Esophagus muscularis mucosa (tissue), 4 donors: ENCODE measurements around the gene PADI2. TPM values are rescaled to one million over a fixed set of nuclear protein-coding genes. Genes with fewer than 3 reads are reported as not detected.

Experiments used
- DNase-seq: peaks from one replicate; pipeline ENCODE4 v3.0.0-alpha.2; 2017; ENCODE audit errors: extremely low spot score
- H3K27ac ChIP-seq, 4 donors: fragments of 200-600 bp; sonication (generic); replicated peaks in 1 of 4; 1 replicate in 3 of 4; 2 replicates in 1 of 4; pipeline ENCODE4 v1.5.1; 2016 to 2019; ENCODE audit warnings: mild to moderate bottlenecking in 1 of 4
- H3K27me3 ChIP-seq, 4 donors: fragments of 200-600 bp; sonication (generic); one replicate each; pipeline versions ENCODE4 v1.5.1 to v1.6.0; 2016 to 2019
- H3K36me3 ChIP-seq, 4 donors: fragments of 200-600 bp; sonication (generic); one replicate each; pipeline ENCODE4 v1.5.1; 2016 to 2019
- H3K4me1 ChIP-seq, 4 donors: fragments of 200-600 bp; sonication (generic); one replicate each; pipeline ENCODE4 v1.5.1; 2016 to 2019
- H3K4me3 ChIP-seq, 4 donors: fragments of 200-600 bp; sonication (generic); 1 replicate in 2 of 4; 2 replicates in 2 of 4; pipeline ENCODE4 v1.5.1; 2016 to 2019; ENCODE audit warnings: mild to moderate bottlenecking in 4 of 4, moderate library complexity in 1 of 4
- H3K9me3 ChIP-seq, 4 donors: fragments of 200-600 bp; sonication (generic); 1 replicate in 3 of 4; 2 replicates in 1 of 4; pipeline ENCODE4 v1.5.1; 2016 to 2019
- EP300 ChIP-seq: sonication (generic); formaldehyde crosslinking; IDR thresholded peaks from one replicate; pipeline ENCODE4 v1.6.1; 2017; ENCODE audit warnings: antibody characterized with exemption
- POLR2A ChIP-seq: fragments of 450-650 bp; IDR thresholded peaks from one replicate; pipeline ENCODE4 v1.6.1; 2017; ENCODE audit warnings: antibody characterized with exemption, moderate library complexity, mild to moderate bottlenecking, low read depth
- POLR2AphosphoS5 ChIP-seq, 2 donors: sonication (generic); formaldehyde crosslinking; IDR thresholded peaks; one replicate each; pipeline ENCODE4 v1.6.1; 2017; ENCODE audit warnings: antibody characterized with exemption in 2 of 2
- WGBS: methylation state at CpG from one replicate; pipeline ENCODE4 v1.1.5; 2018; 5-methylcytosine and 5-hydroxymethylcytosine counted together
- intact Hi-C: fragments of 100-400 bp; cut with DNase I; formaldehyde crosslinking; loops from one replicate; pipeline ENCODE4 v1.15.1; 2023
- total RNA-seq, 4 donors: library from RNA; depleted of rRNA; stranded (reverse); fragments of >200 nt; gene quantifications; one replicate each; pipeline versions ENCODE4 v1.1.0 to v1.2.1, GENCODE V29; 2016
- TF ChIP-seq, protein P1 (sequence below), 3 experiments: fragments of 200-600 bp in 2 of 3; fragments of 450-650 bp in 1 of 3; sonication (generic) in 2 of 3; IDR thresholded peaks; one replicate each; pipeline ENCODE4 v1.5.1; 2017 to 2019; ENCODE audit warnings: antibody characterized with exemption in 3 of 3, mild to moderate bottlenecking in 2 of 3, moderate library complexity in 1 of 3

PADI2 gene
- total RNA-seq, 4 donors from 2014 or later = 0.39 to 2.0 (median 0.65) TPM

DNA sequence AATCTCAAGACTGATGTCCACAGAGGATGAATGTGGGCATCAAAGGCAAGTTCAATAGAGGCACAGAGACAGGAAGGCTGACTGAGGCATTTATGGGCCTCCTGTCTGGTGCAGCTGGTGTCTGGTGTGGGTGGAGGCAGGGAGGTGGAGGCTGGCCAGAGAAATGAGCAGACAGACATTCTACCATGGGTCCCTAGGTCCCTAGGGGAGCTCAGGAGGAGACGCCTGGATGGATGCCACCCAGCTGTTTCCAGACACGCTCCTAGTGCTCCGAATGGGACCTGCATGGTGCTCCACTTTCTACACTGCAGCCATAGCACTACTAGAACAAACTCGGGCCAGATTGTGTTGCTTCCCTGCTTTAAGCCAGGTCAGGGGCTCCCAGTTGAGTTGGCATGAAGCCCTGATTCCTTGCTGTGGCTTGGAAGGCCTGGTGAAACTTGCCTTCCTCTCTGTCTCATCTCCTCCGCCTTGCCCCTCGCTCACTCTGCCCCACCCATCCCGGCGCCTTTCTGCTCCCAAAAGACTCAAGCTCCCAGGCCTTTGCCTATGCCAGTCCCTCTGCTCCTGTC is 25.3 kb downstream of the PADI2 start:
- 82% methylated on average over 8 of the region's 8 CpGs for WGBS

DNA sequence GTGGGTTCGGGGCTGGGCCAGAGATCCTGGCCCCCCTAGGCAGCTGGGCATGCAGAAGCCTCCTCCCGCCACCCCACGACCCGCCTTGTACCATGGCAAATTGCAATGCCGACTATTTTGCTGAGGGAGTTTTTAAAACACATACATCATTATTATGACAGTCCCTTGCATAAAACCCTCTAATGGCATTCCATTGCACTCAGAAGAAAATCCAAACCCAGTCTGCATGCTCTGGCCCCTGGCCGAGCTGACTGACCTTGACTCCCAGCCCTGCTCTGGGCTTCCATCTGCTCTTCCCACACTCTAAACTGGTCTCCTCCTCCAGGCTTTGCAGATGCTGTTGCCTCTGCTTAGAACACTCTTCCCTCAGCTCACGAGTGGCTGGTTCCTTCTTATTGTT is 28.0 kb downstream of the PADI2 start:
- Histone ChIP-seq H3K27me3 (no peaks in the 10 kb centered on the region), H3K4me3 (no peak overlapping the region), H3K36me3 (no peaks in the 10 kb centered on the region), H3K4me1 (peaks cover 0 to 9% (median 4%) of the 10 kb centered on the region in 4 donors), H3K27ac (no peak overlapping the region), H3K9me3 (no peaks in the 10 kb centered on the region)
- no peak for TF ChIP-seq POLR2A
- TF ChIP-seq POLR2AphosphoS5 (IDR thresholded peaks at IDR 0.05) = no peak
- no peak for TF ChIP-seq EP300
- intact Hi-C loops = no loop called here
- WGBS = 72% methylated on average over 7 of the region's 7 CpGs
- DNase-seq = no peak

More for the DNA sequence above, 25.3 kb downstream of the PADI2 start:
- no peak overlapping the region for H3K27ac ChIP-seq
- peaks cover 0 to 14% (median 12%) of the 10 kb centered on the region in 4 donors for H3K4me1 ChIP-seq
- no peaks in the 10 kb centered on the region for H3K27me3 ChIP-seq
- intact Hi-C loops = no loop called here
- no peak for TF ChIP-seq POLR2AphosphoS5 (IDR thresholded peaks at IDR 0.05)
- TF ChIP-seq, protein P1, sequence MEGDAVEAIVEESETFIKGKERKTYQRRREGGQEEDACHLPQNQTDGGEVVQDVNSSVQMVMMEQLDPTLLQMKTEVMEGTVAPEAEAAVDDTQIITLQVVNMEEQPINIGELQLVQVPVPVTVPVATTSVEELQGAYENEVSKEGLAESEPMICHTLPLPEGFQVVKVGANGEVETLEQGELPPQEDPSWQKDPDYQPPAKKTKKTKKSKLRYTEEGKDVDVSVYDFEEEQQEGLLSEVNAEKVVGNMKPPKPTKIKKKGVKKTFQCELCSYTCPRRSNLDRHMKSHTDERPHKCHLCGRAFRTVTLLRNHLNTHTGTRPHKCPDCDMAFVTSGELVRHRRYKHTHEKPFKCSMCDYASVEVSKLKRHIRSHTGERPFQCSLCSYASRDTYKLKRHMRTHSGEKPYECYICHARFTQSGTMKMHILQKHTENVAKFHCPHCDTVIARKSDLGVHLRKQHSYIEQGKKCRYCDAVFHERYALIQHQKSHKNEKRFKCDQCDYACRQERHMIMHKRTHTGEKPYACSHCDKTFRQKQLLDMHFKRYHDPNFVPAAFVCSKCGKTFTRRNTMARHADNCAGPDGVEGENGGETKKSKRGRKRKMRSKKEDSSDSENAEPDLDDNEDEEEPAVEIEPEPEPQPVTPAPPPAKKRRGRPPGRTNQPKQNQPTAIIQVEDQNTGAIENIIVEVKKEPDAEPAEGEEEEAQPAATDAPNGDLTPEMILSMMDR (IDR thresholded peaks at IDR 0.05) = no peak
- no peak for DNase-seq
- H3K4me3 ChIP-seq = no peak overlapping the region
- no peaks in the 10 kb centered on the region for H3K36me3 ChIP-seq
- no peaks in the 10 kb centered on the region for H3K9me3 ChIP-seq

GRCh38 chr1:17089506-17089905 is 29.7 kb downstream of the PADI2 start:
- intact Hi-C loops = no loop called here

GRCh38 chr1:17086751-17087150 is 32.5 kb downstream of the PADI2 start:
- H3K36me3 ChIP-seq = no peaks in the 10 kb centered on the region
- no peak overlapping the region for H3K4me3 ChIP-seq
- intact Hi-C loops = no loop called here
- no peak overlapping the region for H3K27ac ChIP-seq
- H3K27me3 ChIP-seq = no peaks in the 10 kb centered on the region
- no peak for DNase-seq
- WGBS = 74% methylated on average over 6 of the region's 6 CpGs
- TF ChIP-seq POLR2A = no peak
- TF ChIP-seq, protein P1 (IDR thresholded peaks at IDR 0.05) = no peak
- no peak for TF ChIP-seq EP300
- TF ChIP-seq POLR2AphosphoS5 (IDR thresholded peaks at IDR 0.05) = no peak
- H3K9me3 ChIP-seq = no peaks in the 10 kb centered on the region
- peaks cover 0 to 9% (median 4%) of the 10 kb centered on the region in 4 donors for H3K4me1 ChIP-seq

More at GRCh38 chr1:17089506-17089905, 29.7 kb downstream of the PADI2 start:
- Histone ChIP-seq H3K36me3 (no peaks in the 10 kb centered on the region), H3K27ac (no peak overlapping the region), H3K4me3 (no peak overlapping the region), H3K27me3 (no peaks in the 10 kb centered on the region), H3K9me3 (no peaks in the 10 kb centered on the region), H3K4me1 (peaks cover 0 to 9% (median 4%) of the 10 kb centered on the region in 4 donors)
- DNase-seq = no peak
- WGBS = 92% methylated on average over 13 of the region's 14 CpGs
- TF ChIP-seq EP300 (no peak), POLR2A (no peak), POLR2AphosphoS5 (IDR thresholded peaks at IDR 0.05) (no peak)
- TF ChIP-seq, protein P1 (IDR thresholded peaks at IDR 0.05) = no peak

DNA sequence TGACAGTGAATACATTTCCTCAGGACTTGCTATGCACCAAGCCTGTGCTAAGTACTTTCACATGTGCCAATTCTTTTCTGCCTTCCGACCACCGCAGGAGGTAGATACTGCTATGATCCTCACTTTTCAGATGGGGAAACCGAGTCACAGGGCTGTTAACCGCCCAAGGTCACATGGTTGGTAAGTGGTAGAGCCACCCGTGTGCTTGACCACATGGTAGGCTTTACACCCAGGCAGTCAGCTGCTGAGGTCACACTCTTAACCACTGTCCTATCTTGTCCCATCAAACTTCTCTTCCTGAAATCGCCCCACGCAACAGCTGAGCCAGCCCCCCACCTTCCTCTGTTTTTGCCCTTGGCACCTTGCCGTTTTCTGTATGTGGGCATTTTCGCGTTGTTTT is 34.5 kb downstream of the PADI2 start:
- TF ChIP-seq, protein P1 (IDR thresholded peaks at IDR 0.05) = no peak
- TF ChIP-seq POLR2AphosphoS5 (IDR thresholded peaks at IDR 0.05) = no peak
- TF ChIP-seq EP300 = no peak
- no peak for TF ChIP-seq POLR2A
- Histone ChIP-seq H3K4me3 (no peak overlapping the region), H3K27me3 (no peaks in the 10 kb centered on the region), H3K36me3 (no peaks in the 10 kb centered on the region), H3K4me1 (no peaks in the 10 kb centered on the region), H3K9me3 (no peaks in the 10 kb centered on the region), H3K27ac (no peak overlapping the region)
- no peak for DNase-seq
- intact Hi-C loops = no loop called here
- WGBS = 78% methylated on average over 10 of the region's 10 CpGs
